CD4-positive, alpha-beta T cell treated with Interferon gamma for 1 hour (primary cell): ENCODE measurements around the gene EPC1.
A peak's percentile ranks its signal among the peaks of the same experiment; 100 is the strongest.
"Not testable (repeated sequence)": the region's sequence is repeated elsewhere in the genome, so short reads cannot be mapped to it uniquely, and the experiment has no call there.

Experiments used
- DNase-seq: peaks from one replicate; pipeline ENCODE4 v3.0.0-alpha.2; 2020

Gene EPC1

DNA sequence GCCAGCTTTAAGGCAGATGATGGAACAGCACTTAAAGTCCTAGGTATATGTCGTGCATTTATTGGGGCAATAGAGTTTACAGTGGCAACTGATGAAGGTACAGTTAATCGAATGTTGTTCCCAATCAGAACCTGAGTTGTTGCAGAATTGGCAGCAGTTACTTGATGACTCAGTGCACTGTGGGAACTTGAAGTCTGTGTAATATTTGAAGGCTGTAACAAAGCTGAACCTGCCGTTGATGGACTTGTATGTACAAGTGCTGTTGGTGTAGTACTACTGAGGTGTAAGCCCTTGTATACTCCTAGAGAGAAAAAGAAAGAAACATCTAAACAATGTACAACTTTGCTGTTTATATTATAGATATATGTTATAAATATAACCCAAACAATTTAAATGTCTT lies 75.3 kb downstream of the EPC1 start:
- no peak for DNase-seq

- no peak for DNase-seq
Measured at GRCh38 chr10:32269343-32270100, 77.4 kb downstream of the EPC1 start.

GRCh38 chr10:32268788-32269187 lies 78.2 kb downstream of the EPC1 start:
- DNase-seq = no peak

- no peak for DNase-seq
Measured at GRCh38 chr10:32266979-32267378, 80.0 kb downstream of the EPC1 start.

DNA sequence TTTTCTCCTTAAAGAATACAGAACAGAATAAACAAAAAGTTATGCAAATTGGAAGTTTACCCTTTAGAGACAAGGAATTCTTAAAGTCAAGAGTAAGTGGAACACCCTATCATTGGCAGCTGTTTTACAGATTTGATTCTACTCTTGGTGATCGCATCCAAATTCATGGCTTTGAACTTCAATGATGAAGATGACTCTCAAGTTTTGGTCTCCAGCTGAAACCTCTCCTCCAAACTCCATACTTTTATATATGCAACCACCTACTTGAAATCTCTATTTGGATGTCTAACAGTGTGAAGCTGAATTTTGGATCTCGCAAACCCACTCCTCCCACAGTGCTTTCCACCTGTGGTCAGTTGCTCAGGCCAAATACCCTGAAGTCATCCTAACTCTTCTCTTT lies 80.4 kb downstream of the EPC1 start:
- no peak for DNase-seq

DNA sequence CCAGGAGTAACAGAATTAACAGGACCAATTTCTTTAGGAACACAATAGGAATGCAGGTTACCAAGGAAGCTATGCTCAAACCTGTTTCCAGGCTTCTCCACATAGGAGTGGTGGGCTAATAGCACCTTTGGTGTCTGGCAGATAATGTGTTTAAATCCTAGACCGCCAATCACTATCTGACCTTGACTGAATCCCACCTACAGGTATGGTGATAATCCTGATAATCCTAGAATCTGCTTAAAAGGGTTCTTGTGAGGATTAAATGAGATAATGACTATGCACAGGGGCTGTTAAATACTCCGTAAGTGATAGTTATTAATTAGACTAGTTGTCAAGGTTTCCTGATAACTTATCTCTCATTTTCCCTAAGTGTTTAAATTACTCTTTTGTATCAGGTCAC lies 81.2 kb downstream of the EPC1 start:
- no peak for DNase-seq

DNA sequence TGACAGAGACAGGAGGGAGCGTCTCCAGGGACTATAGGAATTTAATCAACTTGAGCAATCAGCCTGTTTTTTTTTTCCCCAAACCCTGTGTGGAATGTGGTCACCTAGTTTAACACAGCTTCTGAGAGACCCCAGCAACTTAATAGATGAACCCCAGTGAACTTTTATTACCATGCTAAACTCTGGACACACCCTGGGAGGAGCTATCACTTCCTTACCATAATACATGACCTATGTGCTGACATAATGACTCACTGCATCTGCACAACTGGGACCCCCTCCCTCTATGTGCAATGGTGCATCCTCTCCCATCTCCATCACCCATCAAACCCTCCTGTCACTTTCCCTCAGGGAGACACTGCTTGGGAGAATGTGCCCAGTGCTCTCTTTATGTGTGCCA lies 83.7 kb downstream of the EPC1 start:
- no peak for DNase-seq

DNA sequence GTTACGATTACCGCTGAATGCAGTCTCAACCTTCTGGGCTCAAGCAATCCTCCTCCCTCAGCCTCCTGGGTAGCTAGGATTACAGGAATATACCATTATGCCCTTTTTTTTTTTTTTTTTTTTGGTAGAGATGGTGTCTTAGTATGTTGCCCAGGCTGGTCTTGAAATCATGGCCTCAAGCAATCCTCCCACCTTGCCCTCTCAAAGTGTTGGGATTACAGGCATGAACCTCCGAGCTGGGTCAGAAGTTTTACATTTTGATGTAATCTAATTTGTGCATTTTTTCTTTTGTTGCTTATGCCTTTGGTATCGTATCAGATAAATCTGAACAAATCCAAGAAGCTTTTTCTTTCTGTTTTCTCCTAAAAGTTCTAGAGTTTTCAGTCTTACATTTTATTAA lies 87.4 kb downstream of the EPC1 start:
- no peak for DNase-seq

DNA sequence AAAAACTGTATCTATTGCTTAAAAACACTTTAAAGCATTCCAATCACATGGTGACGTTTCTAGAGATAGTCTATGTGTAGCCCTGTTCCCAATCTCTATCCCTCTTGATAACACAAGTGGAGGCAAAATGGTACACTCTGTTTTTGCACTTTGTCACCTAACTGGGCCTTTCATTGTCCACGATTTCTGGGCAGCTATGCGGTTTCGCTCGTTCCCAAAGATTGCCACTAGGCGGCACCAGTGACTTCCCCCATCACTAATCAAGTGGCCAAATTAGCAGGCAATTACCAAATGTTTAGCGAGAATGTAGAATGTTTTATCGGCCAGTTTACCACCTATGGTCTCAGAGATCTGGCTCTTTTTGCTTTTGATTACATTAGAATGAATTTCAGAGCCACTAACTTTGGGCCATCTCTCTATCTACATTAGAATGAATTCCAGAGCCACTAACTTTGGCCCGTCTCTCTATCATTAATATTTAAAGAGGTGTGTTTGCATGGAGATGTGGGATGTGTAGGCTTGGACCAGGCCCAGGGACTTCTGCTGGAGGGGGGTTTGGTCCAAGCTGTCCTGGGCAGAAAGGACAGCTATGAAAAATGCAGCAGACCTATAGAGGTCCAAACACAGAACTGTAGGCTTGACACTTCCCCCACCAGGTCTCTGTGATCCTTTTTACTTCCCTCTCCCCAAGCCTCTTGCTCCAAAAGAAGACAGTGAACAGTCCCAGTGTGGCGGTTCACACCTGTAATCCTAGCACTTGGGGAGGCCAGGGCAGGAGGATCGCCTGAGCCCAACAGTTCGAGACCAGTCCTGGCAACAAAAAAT lies 90.1 kb downstream of the EPC1 start:
- DNase-seq = peak; percentile 59

- no peak for DNase-seq
Measured at GRCh38 chr10:32253821-32254220, 93.1 kb downstream of the EPC1 start.

GRCh38 chr10:32253276-32253675 lies 93.7 kb downstream of the EPC1 start:
- DNase-seq = no peak

GRCh38 chr10:32250489-32250888 lies 96.5 kb downstream of the EPC1 start:
- DNase-seq = not testable (repeated sequence)

DNA sequence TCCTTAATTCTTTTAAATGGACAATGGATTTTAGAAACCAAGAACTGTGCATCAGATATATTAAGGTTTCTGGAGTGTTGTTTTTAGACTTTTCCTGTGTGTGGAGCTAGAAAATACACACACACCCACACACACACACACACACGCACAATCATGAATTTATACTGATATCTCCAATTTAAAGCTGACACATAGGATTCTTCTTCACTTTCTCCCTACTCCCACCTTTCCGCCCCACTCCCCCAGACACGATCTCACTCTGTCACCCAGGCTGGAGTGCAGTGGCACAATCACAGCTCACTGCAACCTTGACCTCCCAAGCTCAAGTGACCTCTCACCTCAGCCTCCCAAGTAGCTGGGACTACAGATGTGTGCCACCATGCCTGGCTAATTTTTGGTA lies 100.3 kb downstream of the EPC1 start:
- DNase-seq = no peak

- DNase-seq = no peak
Measured at GRCh38 chr10:32245760-32246159, 101.2 kb downstream of the EPC1 start.

GRCh38 chr10:32244421-32245207 lies 102.3 kb downstream of the EPC1 start:
- no peak for DNase-seq

DNA sequence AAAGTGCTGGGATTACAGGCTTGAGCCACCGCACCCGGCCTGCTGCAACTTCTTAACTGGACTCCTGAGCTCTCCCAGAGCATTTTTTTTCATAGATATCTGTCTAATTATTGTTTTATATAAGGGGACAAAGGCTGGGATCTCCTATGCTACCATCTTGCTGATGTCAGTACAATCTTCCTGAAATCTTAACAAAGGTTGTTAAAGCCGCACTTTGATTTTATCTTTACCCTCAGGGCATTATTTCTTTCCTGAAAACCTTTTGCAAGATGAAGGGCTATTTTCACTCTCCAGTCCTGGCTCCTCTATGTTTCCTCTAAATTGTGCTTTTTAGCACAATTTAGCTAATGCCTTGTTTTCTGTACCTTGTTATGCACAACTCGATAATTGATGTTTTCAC lies 102.9 kb downstream of the EPC1 start:
- no peak for DNase-seq

DNA sequence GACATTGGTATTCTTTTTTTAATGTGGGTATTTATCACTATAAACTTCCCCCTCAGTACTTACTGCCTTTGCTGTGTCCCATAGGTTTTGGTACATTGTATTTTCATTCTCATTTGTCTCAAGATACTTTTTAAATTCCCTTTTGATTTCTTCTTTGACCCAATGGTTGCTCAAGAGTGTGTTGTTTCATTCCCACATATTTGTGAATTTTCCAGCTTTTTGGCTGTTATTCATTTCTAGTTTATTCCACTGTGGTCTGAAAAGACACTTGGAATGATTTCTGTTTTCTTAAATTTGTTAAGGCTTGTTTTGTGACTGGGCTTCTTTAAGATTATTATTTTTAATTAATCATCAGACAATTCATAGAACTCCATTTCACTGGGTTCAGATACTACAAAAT lies 105.0 kb downstream of the EPC1 start:
- DNase-seq = no peak

GRCh38 chr10:32240471-32240870 lies 106.5 kb downstream of the EPC1 start:
- DNase-seq = no peak

DNA sequence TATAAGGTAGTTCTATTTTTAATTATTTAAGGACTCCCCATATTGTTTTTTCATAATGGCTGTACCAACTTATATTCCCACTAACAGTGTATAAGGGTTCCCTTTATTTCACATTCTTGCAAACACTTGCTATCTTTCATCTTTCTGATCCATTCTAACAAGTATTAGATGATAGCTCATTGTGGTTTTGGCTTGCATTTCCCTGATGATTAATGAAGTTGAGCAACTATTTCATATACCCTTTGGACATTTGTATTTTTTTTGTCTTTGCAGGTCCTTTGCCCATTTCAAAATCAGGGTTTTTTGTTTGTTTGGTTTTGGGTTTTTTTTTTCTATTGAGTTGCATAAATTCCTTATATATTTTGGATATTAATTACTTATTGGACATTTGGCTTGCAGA lies 107.2 kb downstream of the EPC1 start:
- no peak for DNase-seq

DNA sequence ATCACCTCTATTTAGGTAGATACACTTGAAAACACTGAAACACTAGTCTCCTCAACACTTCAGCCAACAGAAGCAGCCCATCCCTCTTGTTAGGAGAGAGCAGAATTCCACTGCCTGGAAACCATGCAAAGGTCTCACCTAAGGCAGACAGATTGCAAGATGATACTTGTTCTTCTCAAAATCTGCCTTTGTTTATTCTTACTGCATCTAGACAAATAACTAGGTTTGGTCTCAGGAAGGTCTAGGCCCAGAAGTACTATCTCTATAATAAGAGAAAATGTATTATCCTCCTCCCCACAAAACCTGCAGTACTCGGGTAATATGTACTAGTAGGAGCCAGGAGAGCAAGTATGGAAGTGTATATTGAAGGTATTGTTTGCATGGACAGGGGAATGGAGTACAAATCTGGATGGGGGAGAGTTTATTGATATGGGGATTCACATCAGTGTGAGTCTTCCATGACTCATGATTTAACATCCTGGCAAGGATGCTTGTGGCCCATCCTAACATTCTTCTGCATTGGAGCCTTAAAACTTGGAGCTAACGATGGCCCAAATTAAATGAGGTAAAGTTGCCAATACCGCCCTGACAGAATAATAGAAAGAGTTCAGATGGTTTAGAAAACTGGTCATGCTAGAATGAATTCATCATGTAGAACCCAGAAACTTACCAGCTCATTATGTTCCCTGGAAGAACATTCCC lies 109.2 kb downstream of the EPC1 start:
- no peak for DNase-seq

- DNase-seq = no peak
Measured at GRCh38 chr10:32234471-32234870, 112.5 kb downstream of the EPC1 start.

DNA sequence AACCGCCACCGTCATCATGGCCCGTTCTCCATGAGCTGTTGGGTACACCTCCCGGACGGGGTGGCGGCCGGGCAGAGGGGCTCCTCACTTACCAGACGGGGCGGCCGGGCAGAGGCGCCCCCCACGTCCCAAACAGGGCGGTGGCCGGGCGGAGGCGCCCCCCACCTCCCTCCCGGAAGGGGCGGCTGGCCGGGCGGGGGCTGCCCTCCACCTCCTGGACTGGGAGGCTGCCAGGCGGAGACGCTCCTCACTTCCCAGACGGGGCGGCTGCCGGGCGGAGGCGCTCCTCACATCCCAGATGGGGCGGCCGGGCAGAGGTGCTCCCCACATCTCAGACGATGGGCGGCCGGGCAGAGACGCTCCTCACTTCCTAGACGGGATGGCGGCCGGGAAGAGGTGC lies 113.6 kb downstream of the EPC1 start:
- DNase-seq = not testable (repeated sequence)

DNA sequence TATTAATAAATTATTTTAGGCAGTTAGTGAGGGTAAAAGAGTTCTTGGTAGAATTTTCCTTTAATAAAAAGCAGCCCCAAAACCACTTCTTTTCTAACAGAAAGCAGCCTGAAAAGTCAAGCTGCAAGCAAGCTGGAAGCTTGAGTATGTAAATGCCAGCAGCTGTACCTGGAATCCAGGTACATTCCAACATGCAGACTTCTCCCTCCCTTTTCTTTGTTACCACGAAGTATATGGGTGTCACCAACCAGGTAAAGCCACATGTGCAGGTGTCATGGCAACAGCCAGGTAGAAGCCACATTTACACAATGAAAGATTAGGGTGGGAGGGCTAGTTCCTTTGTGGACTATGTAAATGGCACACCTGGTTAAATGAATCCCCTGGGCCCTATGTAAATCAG lies 114.6 kb downstream of the EPC1 start:
- no peak for DNase-seq
